GM18505 (cell line): ENCODE data around the gene TGFBR1.

Source experiments
- ATAC-seq: cut with Tn5 transposase; IDR thresholded peaks from one replicate; pipeline ENCODE4 v1.9.1; 2021; ENCODE audit not compliant: unreplicated experiment
- POLR2A ChIP-seq: IDR thresholded peaks from 4 replicates; pipeline ENCODE4 v1.6.1; 2011; ENCODE audit warnings: borderline replicate concordance; ENCODE audit not compliant: insufficient read depth, insufficient read length; ENCODE audit errors: extremely low read depth

The TGFBR1 gene

DNA sequence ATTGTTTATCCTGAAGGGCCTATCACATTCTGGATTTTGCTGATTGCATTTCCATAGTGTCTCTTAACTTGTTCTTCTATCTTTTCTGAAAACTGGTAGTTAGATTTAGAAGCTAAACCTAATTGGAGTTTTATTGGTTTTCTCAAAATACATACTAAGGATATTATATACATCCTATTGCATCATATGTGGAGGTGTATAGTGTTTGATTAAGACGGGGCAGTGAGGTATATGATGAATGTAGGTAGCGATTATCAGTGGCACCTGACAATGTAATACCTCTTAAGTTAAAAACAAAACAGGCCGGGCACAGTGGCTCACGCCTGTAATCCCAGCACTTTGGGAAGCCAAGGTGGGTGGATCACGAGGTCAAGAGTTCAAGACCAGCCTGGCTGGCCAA is 35.0 kb downstream of the TGFBR1 start:
- TF ChIP-seq POLR2A: no peak
- ATAC-seq: no peak

DNA sequence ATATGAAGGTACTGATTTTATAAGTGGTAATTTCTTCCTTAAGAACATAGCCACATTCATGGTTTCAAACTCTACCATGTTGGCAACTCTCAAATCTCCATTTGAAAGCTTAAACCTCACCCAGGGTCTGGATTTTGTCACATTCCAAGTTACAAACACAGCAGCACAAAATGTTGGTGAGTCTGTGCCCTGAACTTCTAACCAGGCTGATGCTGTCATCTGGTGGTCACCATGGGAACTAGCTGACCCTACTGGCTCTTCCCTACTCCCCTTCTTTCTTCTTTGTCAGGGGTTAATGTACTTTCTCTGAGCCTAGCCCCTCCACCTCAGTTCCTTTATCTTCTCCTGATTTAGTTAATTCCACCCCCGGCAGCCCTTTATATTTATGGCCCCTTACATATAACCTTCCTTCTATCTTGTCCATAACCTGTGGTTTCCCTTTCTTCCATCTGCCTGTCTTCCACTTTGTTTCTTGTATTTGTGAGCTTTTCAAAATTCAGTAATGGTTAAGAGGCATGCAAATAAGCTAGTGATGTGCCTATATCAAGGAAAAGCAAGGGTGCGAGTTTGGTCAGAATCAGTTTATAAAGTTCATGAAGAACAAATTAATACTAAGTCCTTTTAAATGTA is 35.9 kb downstream of the TGFBR1 start:
- no peak for ATAC-seq
- no peak for TF ChIP-seq POLR2A

DNA sequence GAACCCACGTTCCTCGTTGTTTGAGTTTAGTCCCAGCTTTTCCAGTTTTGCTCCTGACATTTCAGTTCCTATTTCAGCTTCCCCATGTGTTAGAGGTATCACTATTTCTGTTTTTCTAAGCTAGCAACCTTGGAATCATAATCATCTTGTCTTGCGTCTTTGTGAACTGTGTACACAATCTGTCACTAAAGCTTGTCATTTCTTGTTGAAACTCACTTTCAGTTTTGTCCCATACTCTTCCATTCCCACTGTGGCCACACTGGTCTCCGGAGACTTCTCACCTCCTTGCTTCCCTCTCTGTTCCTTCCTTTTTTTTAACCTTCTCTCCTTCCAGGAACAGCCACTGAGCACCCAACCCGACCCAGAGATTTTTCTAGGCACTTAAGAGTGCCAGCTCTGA is 36.9 kb downstream of the TGFBR1 start:
- no peak for ATAC-seq
- TF ChIP-seq POLR2A: no peak

GRCh38 chr9:99142275-99142674 is 37.4 kb downstream of the TGFBR1 start:
- no peak for ATAC-seq

GRCh38 chr9:99143655-99144054 is 38.7 kb downstream of the TGFBR1 start:
- no peak for TF ChIP-seq POLR2A
- ATAC-seq: no peak

More at GRCh38 chr9:99142275-99142674, 37.4 kb downstream of the TGFBR1 start:
- TF ChIP-seq POLR2A: no peak

DNA sequence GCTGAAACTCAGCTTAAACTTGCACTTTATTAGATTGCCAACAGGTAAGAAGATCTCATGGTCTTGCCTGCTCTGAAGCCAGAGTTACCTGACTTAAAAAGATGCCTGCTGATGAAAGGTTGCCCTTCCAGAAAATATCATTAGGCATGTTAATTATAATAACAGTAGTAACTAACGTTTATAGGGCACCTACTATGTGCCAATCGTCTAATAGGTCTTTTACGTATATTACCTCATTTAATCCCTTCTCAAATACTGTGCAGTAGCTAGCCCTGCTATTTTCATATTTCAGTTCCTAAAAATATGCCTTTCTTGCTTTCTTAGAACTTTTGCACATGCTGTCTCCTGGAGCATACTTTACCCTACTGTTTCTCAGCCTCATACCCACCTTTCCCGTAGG is 40.1 kb downstream of the TGFBR1 start:
- no peak for ATAC-seq
- TF ChIP-seq POLR2A: no peak

- TF ChIP-seq POLR2A: no peak
- ATAC-seq: no peak
Observed at GRCh38 chr9:99146574-99146973, 41.7 kb downstream of the TGFBR1 start.

GRCh38 chr9:99147177-99147576 is 42.3 kb downstream of the TGFBR1 start:
- TF ChIP-seq POLR2A: no peak
- no peak for ATAC-seq

DNA sequence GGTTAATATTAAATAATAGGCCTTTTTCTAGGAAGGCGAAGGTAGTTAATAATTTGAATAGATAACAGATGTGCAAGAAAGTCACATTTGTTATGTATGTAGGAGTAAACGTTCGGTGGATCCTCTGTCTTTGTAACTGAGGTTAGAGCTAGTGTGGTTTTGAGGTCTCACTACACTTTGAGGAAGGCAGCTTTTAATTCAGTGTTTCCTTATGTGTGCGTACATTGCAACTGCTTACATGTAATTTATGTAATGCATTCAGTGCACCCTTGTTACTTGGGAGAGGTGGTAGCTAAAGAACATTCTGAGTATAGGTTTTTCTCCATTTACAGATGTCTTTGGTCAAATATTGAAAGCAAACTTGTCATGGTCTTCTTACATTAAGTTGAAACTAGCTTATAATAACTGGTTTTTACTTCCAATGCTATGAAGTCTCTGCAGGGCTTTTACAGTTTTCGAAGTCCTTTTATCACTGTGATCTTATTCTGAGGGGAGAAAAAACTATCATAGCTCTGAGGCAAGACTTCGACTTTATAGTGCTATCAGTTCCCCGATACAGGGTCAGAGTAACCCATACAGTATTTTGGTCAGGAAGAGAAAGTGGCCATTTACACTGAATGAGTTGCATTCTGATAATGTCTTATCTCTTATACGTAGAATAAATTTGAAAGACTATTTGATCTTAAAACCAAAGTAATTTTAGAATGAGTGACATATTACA is 45.7 kb downstream of the TGFBR1 start:
- no peak for ATAC-seq
- no peak for TF ChIP-seq POLR2A

DNA sequence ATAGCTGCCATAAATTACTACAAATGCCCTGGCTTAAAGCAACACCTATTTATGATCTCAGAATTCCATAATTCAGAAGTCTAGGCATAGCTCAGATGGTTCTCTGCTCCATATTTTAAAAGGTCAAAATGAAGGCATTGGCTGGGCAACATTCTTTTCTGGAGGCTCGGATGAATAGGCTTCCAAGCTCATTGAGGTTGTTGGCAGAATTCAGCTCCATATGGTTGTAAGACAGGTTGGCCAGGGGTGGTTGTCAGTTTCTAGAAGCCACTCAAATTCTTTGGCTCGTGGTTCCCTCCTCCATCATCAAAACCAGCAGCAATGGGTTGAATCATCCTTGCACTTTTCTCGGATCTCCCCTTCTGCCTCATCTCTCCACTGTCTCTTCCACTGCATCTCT is 49.4 kb downstream of the TGFBR1 start:
- TF ChIP-seq POLR2A: no peak
- ATAC-seq: no peak

DNA sequence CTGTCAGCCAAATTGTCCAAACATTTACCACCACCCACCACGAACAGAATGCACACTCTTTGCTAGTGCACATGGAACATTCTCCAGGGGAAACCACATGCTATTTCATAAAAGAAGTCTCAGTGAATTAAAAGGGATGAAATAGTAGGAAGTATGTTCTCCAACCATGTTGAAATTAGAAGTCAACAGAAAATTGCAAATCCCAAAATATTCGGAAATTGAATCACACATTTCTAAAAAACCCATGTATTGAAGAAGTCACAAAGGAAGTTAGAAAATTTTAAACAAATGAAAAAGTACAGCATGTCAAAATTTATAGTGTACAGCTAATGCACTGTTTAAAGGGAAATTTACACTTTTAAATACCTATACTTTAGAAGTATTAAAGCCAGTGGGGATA is 50.8 kb downstream of the TGFBR1 start:
- no peak for ATAC-seq
- no peak for TF ChIP-seq POLR2A

- TF ChIP-seq POLR2A: no peak
- ATAC-seq: no peak
Observed at GRCh38 chr9:99158629-99159028, 53.7 kb downstream of the TGFBR1 start.

- no peak for TF ChIP-seq POLR2A
- ATAC-seq: no peak
Observed at GRCh38 chr9:99160173-99160572, 55.3 kb downstream of the TGFBR1 start.

DNA sequence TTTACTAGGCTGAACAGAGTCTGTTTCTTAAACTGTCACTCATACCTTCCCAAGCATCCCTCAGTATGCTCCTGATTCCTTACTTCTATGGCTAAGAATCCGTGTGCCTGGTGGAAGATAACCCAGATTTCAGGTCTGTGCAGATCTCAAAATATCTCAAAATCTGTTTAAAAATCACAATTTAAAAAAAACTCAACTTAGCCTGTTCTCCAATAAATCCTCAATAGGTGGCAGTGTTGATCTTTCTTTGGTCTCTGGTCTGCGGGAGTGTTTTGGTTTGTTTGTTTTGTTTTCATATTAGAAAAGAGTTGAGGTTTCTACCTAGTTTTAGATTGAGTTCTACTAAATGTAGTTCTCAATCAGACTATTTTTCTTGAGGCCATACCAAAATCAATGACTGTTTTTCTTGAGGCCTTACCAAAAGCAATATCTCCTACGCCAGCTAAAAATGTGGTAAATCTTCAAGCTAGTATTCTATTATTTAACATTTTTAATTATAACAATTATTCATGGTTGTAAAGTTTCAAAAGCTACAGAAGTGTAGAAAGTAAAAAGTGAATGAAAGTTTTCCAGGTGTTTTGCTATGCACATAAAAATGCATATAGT is 57.9 kb downstream of the TGFBR1 start:
- TF ChIP-seq POLR2A: no peak
- ATAC-seq: no peak
